PC-9 (cell line): ENCODE data around the gene SMAD5. TPM values are rescaled to one million over a fixed set of nuclear protein-coding genes. Genes with fewer than 3 reads are reported as not detected.
A peak's percentile ranks its signal among the peaks of the same experiment; 100 is the strongest.

ENCODE experiments used
- BruUV-seq: library from RNA; stranded (reverse); fragments of 400-500 nt; replicated peaks from 2 replicates; lab custom pipeline; 2021; lab: Mats Ljungman, UMichigan
- CTCF ChIA-PET: fragments of 300-600 bp; sonication (Branson Sonifier 250); formaldehyde crosslinking; loops from one replicate; lab custom pipeline; 2022; ENCODE audit warnings: antibody characterized with exemption; lab: Charles Lee
- POLR2A ChIA-PET: fragments of 300-600 bp; sonication (Branson Sonifier 250); formaldehyde crosslinking; loops from one replicate; lab custom pipeline; 2022; ENCODE audit warnings: antibody characterized with exemption; ENCODE audit not compliant: unreplicated experiment; lab: Charles Lee
- DNase-seq, 2 experiments: peaks; one replicate each; pipeline versions ENCODE4 v3.0.0 to v3.0.0-alpha.2; 2015 to 2022; ENCODE audit warnings: mixed read lengths in 1 of 2
- H2AFZ ChIP-seq: fragments of 200-600 bp; sonication (generic); 2 replicates; pipeline ENCODE4 v1.8.1; 2017; ENCODE audit warnings: antibody characterized with exemption
- H3F3A ChIP-seq: fragments of 200-600 bp; sonication (generic); 2 replicates; pipeline ENCODE4 v1.8.1; 2017; ENCODE audit warnings: antibody characterized with exemption, mild to moderate bottlenecking, low read depth; ENCODE audit not compliant: insufficient read depth
- H3K27ac ChIP-seq: fragments of 200-600 bp; sonication (generic); 2 replicates; pipeline ENCODE4 v1.6.1; 2016; ENCODE audit warnings: mixed run types
- H3K27me3 ChIP-seq: fragments of 200-600 bp; sonication (generic); 2 replicates; pipeline ENCODE4 v1.6.1; 2016; ENCODE audit warnings: low read depth, mixed run types; ENCODE audit not compliant: insufficient read depth
- H3K36me3 ChIP-seq: fragments of 200-600 bp; sonication (generic); 2 replicates; pipeline ENCODE4 v1.6.1; 2016; ENCODE audit warnings: low read depth, mixed run types
- H3K4me1 ChIP-seq: fragments of 200-600 bp; sonication (generic); replicated peaks from 2 replicates; pipeline ENCODE4 v1.6.1; 2016; ENCODE audit warnings: mixed run types; ENCODE audit not compliant: insufficient read depth
- H3K4me2 ChIP-seq: fragments of 200-600 bp; sonication (generic); 2 replicates; pipeline ENCODE4 v1.6.1; 2017; ENCODE audit warnings: mixed run types
- H3K4me3 ChIP-seq: fragments of 200-600 bp; sonication (generic); 2 replicates; pipeline ENCODE4 v1.6.1; 2016; ENCODE audit warnings: mixed run types
- H3K79me2 ChIP-seq: fragments of 200-600 bp; sonication (generic); 2 replicates; pipeline ENCODE4 v1.6.1; 2017; ENCODE audit warnings: low read depth, mixed run types
- H3K9me2 ChIP-seq: fragments of 200-600 bp; sonication (generic); 2 replicates; pipeline ENCODE4 v1.8.1; 2017; ENCODE audit warnings: mild to moderate bottlenecking; ENCODE audit not compliant: insufficient read depth
- H3K9me3 ChIP-seq: fragments of 200-600 bp; sonication (generic); 2 replicates; pipeline ENCODE4 v1.8.1; 2016; ENCODE audit warnings: low read depth; ENCODE audit not compliant: insufficient read depth
- H4K20me1 ChIP-seq: fragments of 200-600 bp; sonication (generic); 2 replicates; pipeline ENCODE4 v1.8.1; 2017; ENCODE audit not compliant: insufficient read depth
- CTCF ChIP-seq: fragments of 200-600 bp; sonication (generic); conservative IDR thresholded peaks from 2 replicates; pipeline ENCODE4 v1.6.1; 2017; ENCODE audit warnings: mixed run types, antibody characterized with exemption, mild to moderate bottlenecking, moderate library complexity
- EZH2 ChIP-seq: fragments of 200-600 bp; sonication (generic); IDR thresholded peaks from 2 replicates; pipeline ENCODE4 v1.8.0; 2017; ENCODE audit warnings: antibody characterized with exemption, low read depth
- intact Hi-C: fragments of 100-400 bp; cut with micrococcal nuclease; formaldehyde crosslinking; loops from one replicate; pipeline ENCODE4 v1.10.0; 2022; ENCODE audit not compliant: unreplicated experiment
- total RNA-seq: library from RNA; stranded (reverse); gene quantifications from 2 replicates; pipeline ENCODE4 v1.2.3, GENCODE V29; 2021

The SMAD5 gene
- total RNA-seq, 1 experiment from 2014 or later: 50.6 TPM

- CTCF ChIA-PET: no interaction called here
- H3F3A ChIP-seq: peaks cover 8% of the 10 kb centered on the region; the same call in 1 of the 2 replicates
- H3K27me3 ChIP-seq: no peaks in the 10 kb centered on the region
- no peak for TF ChIP-seq EZH2
- no peak for TF ChIP-seq CTCF
- H3K9me2 ChIP-seq: no peaks in the 10 kb centered on the region
- no peak overlapping the region for H3K27ac ChIP-seq
- H3K4me1 ChIP-seq: peaks cover 19% of the 10 kb centered on the region
- POLR2A ChIA-PET: no interaction called here
- intact Hi-C loops: no loop called here
- peaks cover 28% of the 10 kb centered on the region for H4K20me1 ChIP-seq
- no peaks in the 10 kb centered on the region for H3K9me3 ChIP-seq
- peaks cover 78% of the 10 kb centered on the region for H3K79me2 ChIP-seq
- no peak overlapping the region for H3K4me3 ChIP-seq
- no peak for DNase-seq
- no TSS peak for BruUV-seq
- H2AFZ ChIP-seq: no peak overlapping the region
- peak overlapping the region; percentile 82 for H3K4me2 ChIP-seq
- H3K36me3 ChIP-seq: no peaks in the 10 kb centered on the region
These were observed 2.9 kb downstream of the SMAD5 start for GRCh38 chr5:136135536-136135935.

- intact Hi-C loops: no loop called here
- Histone ChIP-seq H3K4me1 (peaks cover 13% of the 10 kb centered on the region), H3K27ac (no peak overlapping the region), H4K20me1 (peaks cover 35% of the 10 kb centered on the region), H3K27me3 (no peaks in the 10 kb centered on the region), H3K4me2 (no peak overlapping the region), H3K9me3 (no peaks in the 10 kb centered on the region), H3K9me2 (no peaks in the 10 kb centered on the region), H3K4me3 (no peak overlapping the region), H3K79me2 (peaks cover 99% of the 10 kb centered on the region), H2AFZ (no peak overlapping the region), H3K36me3 (no peaks in the 10 kb centered on the region), H3F3A (peaks cover 8% of the 10 kb centered on the region; the same call in 1 of the 2 replicates)
- CTCF ChIA-PET: interaction anchor here (0.6 kb wide), 1 partner anchor 657 kb away, joined by 4 read pairs; no protein-coding TSS in a partner anchor
- POLR2A ChIA-PET: no interaction called here
- no peak for DNase-seq
- no peak for TF ChIP-seq CTCF
- TF ChIP-seq EZH2: no peak
- no TSS peak for BruUV-seq
These were observed 5.0 kb downstream of the SMAD5 start for GRCh38 chr5:136137497-136138220.

GRCh38 chr5:136141561-136141960 lies 8.9 kb downstream of the SMAD5 start:
- intact Hi-C loops: no loop called here
- H2AFZ ChIP-seq: no peak overlapping the region
- H3K9me3 ChIP-seq: no peaks in the 10 kb centered on the region
- no peak overlapping the region for H3K4me3 ChIP-seq
- no peaks in the 10 kb centered on the region for H3K36me3 ChIP-seq
- no peaks in the 10 kb centered on the region for H3F3A ChIP-seq
- TF ChIP-seq EZH2 (no peak), CTCF (no peak)
- no peak overlapping the region for H3K27ac ChIP-seq
- POLR2A ChIA-PET: no interaction called here
- DNase-seq: no peak
- no peaks in the 10 kb centered on the region for H3K9me2 ChIP-seq
- no peaks in the 10 kb centered on the region for H3K27me3 ChIP-seq
- H3K79me2 ChIP-seq: peaks cover 99% of the 10 kb centered on the region
- peaks cover 33% of the 10 kb centered on the region for H4K20me1 ChIP-seq
- no peak overlapping the region for H3K4me2 ChIP-seq
- no peaks in the 10 kb centered on the region for H3K4me1 ChIP-seq
- no TSS peak for BruUV-seq
- CTCF ChIA-PET: no interaction called here
